HL-60 (cell line): ENCODE measurements around the gene WDR7.

Experiments
- DNase-seq, 2 experiments: peaks; one replicate each; pipeline ENCODE4 v3.0.0-alpha.2; 2010 to 2020; ENCODE audit warnings: low read depth in 1 of 2, low spot score in 1 of 2
- H3K27ac ChIP-seq: fragments of 250-450 bp; sonication (Bioruptor Pico); replicated peaks from 2 replicates; pipeline ENCODE4 v1.5.1; 2020; ENCODE audit warnings: mild to moderate bottlenecking, moderate library complexity
- H3K27me3 ChIP-seq: fragments of 250-450 bp; sonication (Bioruptor Pico); 2 replicates; pipeline ENCODE4 v1.5.1; 2021; ENCODE audit warnings: mild to moderate bottlenecking, moderate library complexity; ENCODE audit not compliant: insufficient read depth, poor library complexity, severe bottlenecking
- H3K4me3 ChIP-seq: replicated peaks from 2 replicates; pipeline ENCODE4 v1.5.1; 2011; ENCODE audit warnings: mild to moderate bottlenecking, control low read depth, low read length; ENCODE audit not compliant: insufficient read depth
- GABPA ChIP-seq: IDR thresholded peaks from 2 replicates; pipeline ENCODE4 v1.6.1; 2012; ENCODE audit warnings: low read depth
- POLR2AphosphoS5 ChIP-seq: IDR thresholded peaks from 2 replicates; pipeline ENCODE4 v1.6.1; 2012; ENCODE audit warnings: low read depth
- SPI1 ChIP-seq: IDR thresholded peaks from 2 replicates; pipeline ENCODE4 v1.6.1; 2012; ENCODE audit warnings: low read depth, mild to moderate bottlenecking, borderline replicate concordance
- TF ChIP-seq, protein P1 (sequence below): IDR thresholded peaks from one replicate; pipeline ENCODE4 v1.5.1; 2011; ENCODE audit warnings: low read length, control low read depth, inconsistent platforms; ENCODE audit not compliant: insufficient read depth
- TF ChIP-seq, protein P2 (sequence below): IDR thresholded peaks from 2 replicates; pipeline ENCODE4 v1.6.1; 2012; ENCODE audit warnings: low read depth; ENCODE audit not compliant: insufficient replicate concordance

WDR7 gene

DNA sequence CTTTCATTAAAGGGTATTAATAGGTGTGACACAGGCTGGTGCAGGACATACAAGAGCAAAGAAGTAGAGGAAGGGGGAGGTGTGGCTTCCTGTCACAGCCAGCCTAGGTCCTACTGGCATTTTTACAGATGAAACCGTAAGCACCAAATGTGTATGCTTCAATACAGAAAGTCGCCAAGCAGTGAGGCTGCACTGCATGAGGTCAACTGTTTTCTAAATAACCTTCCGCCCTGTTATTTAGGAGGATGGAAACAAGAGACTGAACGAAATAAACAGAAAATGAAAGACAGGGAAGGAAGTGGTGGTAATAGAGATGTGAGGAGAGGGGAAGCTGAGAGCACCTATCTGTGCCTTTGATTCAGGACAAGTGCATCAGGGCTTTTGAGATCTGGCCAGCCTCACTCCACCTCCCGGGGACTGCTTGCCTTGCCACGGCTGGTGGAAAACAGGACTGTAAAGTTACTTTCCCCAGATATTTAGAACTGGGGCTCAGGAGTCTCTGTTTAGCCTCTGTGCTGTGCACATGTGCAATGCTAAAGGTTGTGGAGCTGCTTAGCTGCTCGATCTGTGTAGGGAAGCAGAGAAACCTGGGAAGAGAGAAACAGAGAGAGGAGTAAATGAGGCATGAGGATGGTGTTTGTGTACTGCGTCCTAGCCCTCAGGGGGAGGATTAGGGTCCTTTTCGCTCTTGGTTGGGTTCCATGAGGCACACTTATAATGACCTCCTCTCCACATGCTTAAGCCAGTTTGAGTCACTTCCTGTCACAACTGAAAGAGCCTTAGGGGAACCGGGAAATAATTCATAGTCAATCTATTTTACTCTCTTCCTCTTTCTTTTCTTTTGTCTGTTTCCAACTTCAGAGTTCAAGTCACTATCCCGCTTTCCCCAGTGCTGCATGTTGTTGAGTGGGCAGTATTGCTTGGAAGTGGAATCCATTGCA, 433.4 kb downstream of the WDR7 start:
- Histone ChIP-seq H3K4me3 (no peak overlapping the region), H3K27ac (peak overlapping the region; percentile 11; the same call in 1 of the 2 replicates), H3K27me3 (no peaks in the 10 kb centered on the region)
- TF ChIP-seq SPI1 (peak; percentile 90), GABPA (no peak)
- DNase-seq = peak; percentile 27 to 68

DNA sequence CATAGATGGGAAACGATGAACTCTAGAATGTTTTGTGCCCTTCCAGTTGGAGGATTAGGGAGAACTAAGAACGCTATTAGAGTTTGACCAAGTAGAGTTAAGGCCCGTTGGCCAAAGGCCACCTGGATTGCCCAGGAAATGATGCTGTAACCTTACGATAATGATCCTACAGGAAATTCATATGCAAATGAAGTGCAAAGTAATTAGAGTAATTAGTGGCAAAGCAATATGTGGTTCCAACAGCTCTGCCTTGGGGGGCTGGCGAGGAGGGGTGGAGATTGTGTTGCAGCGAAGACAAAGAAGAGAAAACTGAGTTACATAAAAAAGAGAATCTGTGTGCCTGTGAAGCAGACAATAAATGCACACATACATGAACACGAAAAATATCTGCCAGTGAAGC, 434.2 kb downstream of the WDR7 start:
- TF ChIP-seq, protein P1, sequence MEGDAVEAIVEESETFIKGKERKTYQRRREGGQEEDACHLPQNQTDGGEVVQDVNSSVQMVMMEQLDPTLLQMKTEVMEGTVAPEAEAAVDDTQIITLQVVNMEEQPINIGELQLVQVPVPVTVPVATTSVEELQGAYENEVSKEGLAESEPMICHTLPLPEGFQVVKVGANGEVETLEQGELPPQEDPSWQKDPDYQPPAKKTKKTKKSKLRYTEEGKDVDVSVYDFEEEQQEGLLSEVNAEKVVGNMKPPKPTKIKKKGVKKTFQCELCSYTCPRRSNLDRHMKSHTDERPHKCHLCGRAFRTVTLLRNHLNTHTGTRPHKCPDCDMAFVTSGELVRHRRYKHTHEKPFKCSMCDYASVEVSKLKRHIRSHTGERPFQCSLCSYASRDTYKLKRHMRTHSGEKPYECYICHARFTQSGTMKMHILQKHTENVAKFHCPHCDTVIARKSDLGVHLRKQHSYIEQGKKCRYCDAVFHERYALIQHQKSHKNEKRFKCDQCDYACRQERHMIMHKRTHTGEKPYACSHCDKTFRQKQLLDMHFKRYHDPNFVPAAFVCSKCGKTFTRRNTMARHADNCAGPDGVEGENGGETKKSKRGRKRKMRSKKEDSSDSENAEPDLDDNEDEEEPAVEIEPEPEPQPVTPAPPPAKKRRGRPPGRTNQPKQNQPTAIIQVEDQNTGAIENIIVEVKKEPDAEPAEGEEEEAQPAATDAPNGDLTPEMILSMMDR = no peak
- TF ChIP-seq GABPA (no peak), POLR2AphosphoS5 (no peak), SPI1 (no peak)
- TF ChIP-seq, protein P2, sequence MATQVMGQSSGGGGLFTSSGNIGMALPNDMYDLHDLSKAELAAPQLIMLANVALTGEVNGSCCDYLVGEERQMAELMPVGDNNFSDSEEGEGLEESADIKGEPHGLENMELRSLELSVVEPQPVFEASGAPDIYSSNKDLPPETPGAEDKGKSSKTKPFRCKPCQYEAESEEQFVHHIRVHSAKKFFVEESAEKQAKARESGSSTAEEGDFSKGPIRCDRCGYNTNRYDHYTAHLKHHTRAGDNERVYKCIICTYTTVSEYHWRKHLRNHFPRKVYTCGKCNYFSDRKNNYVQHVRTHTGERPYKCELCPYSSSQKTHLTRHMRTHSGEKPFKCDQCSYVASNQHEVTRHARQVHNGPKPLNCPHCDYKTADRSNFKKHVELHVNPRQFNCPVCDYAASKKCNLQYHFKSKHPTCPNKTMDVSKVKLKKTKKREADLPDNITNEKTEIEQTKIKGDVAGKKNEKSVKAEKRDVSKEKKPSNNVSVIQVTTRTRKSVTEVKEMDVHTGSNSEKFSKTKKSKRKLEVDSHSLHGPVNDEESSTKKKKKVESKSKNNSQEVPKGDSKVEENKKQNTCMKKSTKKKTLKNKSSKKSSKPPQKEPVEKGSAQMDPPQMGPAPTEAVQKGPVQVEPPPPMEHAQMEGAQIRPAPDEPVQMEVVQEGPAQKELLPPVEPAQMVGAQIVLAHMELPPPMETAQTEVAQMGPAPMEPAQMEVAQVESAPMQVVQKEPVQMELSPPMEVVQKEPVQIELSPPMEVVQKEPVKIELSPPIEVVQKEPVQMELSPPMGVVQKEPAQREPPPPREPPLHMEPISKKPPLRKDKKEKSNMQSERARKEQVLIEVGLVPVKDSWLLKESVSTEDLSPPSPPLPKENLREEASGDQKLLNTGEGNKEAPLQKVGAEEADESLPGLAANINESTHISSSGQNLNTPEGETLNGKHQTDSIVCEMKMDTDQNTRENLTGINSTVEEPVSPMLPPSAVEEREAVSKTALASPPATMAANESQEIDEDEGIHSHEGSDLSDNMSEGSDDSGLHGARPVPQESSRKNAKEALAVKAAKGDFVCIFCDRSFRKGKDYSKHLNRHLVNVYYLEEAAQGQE = no peak

DNA sequence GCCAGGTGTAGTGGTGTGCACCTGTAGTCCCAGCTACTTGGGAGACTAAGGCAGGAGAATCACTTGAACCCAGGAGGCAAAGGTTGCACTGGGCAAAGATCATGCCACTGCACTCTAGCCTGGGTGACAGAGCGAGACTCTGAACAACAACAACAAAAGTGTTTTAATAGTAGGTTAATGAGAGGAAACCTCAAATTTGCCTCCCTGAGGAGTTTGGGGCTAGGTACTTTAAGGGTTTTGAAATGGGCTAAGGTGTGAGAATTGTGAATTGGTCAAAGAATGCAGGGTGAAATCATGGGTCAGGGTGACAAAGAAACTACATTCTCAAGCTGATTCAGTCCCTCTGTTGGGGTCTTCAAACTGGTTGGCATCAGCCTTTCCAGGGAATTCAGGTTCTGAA, 435.0 kb downstream of the WDR7 start:
- Histone ChIP-seq H3K27me3 (no peaks in the 10 kb centered on the region), H3K4me3 (no peak overlapping the region), H3K27ac (no peak overlapping the region)
- no peak for DNase-seq
- no peak for TF ChIP-seq POLR2AphosphoS5
- TF ChIP-seq SPI1 = no peak
- TF ChIP-seq, protein P1 = no peak
- TF ChIP-seq GABPA = no peak
- TF ChIP-seq, protein P2 = no peak

More for the DNA sequence above, 434.2 kb downstream of the WDR7 start:
- H3K4me3 ChIP-seq = no peak overlapping the region
- H3K27ac ChIP-seq = no peak overlapping the region
- no peaks in the 10 kb centered on the region for H3K27me3 ChIP-seq
- no peak for DNase-seq
